ENCODE data around the gene E2F8.

E2F8 gene

DNA sequence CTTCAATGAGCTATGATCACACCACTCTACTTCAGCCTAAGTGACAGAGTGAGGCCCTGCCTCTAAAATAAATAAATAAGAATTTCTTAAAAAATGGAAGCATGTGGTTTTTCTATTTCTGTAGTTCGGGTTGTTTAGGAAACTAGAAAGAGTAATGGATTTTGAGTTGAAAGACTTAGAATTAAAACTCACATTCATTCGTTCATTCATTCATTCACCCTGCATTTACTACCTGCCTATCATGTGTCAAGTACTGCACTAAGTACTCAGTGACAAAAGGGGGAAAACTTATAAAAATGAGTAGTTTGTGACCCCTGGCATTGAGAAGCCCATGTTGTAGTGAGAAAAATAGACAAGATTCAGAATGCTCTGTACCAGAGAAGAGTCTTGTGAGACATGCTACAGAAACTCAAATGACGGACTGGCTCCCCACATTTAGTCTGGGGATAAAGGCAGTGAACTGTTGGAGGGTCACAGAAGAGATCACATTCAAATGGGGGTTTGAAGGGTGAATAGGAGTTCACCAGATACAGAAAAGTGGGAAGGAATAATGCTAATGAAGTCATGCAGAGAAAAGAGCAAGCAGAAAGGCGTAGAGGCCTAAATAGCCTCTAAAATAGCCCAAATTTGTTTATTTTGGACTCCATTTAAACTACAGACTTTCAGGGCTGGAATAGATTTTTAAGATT, 46.0 kb downstream of the E2F8 start:
- Histone ChIP-seq H3K4me3 (no peak overlapping the region), H3K36me3 (ENCODE audit: insufficient read depth, low read length) (no peaks in the 10 kb centered on the region), H3K9ac (ENCODE audit: insufficient read length) (no peak overlapping the region), H3K9me3 (ENCODE audit: low read depth, low read length) (no peaks in the 10 kb centered on the region), H3K27ac (no peak overlapping the region)
- DNase-seq (ENCODE audit: low read depth, low spot score), result no peak
- TF ChIP-seq EZH2 (IDR thresholded peaks at IDR 0.05) (no peak), POLR2AphosphoS5 (IDR thresholded peaks at IDR 0.05; ENCODE audit: borderline replicate concordance, low read depth, low read length) (no peak), FOXP2 (optimal IDR thresholded peaks at IDR 0.05; ENCODE audit: control extremely low read depth, extremely low read length, insufficient read depth) (no peak)

DNA sequence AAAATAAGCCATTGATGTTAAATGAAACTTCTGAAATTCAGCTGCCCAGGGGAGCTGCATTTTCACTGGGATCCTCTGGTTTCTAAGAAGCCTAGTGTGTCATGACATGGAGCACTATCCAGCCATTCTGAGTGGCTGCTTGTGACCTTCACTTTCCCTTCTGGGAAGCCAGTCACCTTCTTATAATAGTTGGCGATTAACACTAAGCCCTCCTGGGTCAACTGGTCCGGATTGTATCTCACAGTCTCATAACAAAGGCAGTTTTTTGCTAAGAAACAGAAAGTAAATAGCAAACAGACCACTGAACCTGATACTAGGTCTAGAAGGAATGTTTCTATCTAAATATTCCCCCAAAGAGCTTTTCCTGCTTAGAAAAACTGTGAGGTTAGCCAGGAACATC, 46.8 kb downstream of the E2F8 start:
- Histone ChIP-seq H3K9me3 (ENCODE audit: low read depth, low read length) (0 out of 2 replicates have a peak, but pooled peaks cover 2% of the 10 kb centered on the region), H3K27ac (no peak overlapping the region), H3K36me3 (ENCODE audit: insufficient read depth, low read length) (no peaks in the 10 kb centered on the region), H3K4me3 (no peak overlapping the region), H3K9ac (ENCODE audit: insufficient read length) (no peak overlapping the region)
- no peak for DNase-seq (ENCODE audit: low read depth, low spot score)
- no peak for TF ChIP-seq FOXP2 (optimal IDR thresholded peaks at IDR 0.05; ENCODE audit: control extremely low read depth, extremely low read length, insufficient read depth)
- TF ChIP-seq EZH2 (IDR thresholded peaks at IDR 0.05), result no peak
- TF ChIP-seq POLR2AphosphoS5 (IDR thresholded peaks at IDR 0.05; ENCODE audit: borderline replicate concordance, low read depth, low read length), result no peak

DNA sequence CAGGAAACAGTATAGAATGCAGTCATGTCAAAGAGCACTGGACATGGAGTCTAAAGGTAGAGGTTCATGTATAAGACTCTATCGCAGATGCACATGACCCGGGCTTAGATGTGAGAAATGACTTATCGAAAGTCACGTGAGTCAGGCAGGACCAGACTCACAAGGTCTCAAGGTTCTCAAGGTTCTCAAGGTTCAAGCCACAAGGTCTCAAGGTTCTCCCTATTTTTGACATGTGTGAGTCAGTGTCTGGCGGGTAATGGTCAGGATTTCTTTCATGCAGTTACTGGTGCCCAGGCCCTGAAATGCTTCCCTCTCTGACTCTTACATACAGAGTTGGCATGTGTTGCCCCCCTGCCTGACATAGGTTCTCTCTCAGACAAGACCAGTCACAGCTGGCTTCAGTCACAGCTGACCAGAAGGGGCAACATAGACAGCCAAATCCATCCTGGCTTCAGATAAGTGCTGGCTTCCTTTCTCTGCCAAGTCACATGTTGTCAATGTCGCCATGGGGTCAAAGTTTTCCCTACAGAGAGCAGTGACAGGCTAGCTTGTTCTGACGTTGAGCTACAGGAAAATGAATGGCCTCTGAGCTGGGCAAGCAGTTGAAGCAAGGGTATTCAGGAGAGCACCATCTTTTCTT, 49.1 kb downstream of the E2F8 start:
- Histone ChIP-seq H3K9ac (ENCODE audit: insufficient read length) (no peak overlapping the region), H3K9me3 (ENCODE audit: low read depth, low read length) (0 out of 2 replicates have a peak, but pooled peaks cover 2% of the 10 kb centered on the region), H3K27ac (no peak overlapping the region), H3K4me3 (no peak overlapping the region), H3K36me3 (ENCODE audit: insufficient read depth, low read length) (no peaks in the 10 kb centered on the region)
- no peak for TF ChIP-seq EZH2 (IDR thresholded peaks at IDR 0.05)
- no peak for TF ChIP-seq POLR2AphosphoS5 (IDR thresholded peaks at IDR 0.05; ENCODE audit: borderline replicate concordance, low read depth, low read length)
- no peak for TF ChIP-seq FOXP2 (optimal IDR thresholded peaks at IDR 0.05; ENCODE audit: control extremely low read depth, extremely low read length, insufficient read depth)
- DNase-seq (ENCODE audit: low read depth, low spot score), result no peak

DNA sequence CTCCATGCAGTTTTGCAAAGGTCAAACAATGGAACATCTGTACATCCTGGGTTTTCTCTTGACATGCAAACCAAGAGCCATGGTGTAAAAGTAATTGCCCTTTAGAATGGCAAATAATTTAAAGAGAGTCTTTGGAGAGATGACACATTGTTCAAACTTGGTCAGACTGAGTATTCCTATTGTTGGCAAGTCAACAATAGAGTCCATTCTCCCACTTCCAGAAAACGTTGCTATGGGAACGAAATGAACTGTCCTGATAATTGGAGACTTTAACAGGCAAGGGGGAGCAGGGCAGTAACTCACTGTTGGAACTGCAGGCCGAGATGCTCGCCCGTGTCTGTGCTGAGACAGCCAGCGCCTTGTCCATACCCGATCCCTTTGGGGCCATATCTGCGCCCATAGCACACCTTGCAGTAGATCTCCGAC, 52.9 kb downstream of the E2F8 start:
- no peak for TF ChIP-seq POLR2AphosphoS5 (IDR thresholded peaks at IDR 0.05; ENCODE audit: borderline replicate concordance, low read depth, low read length)
- TF ChIP-seq EZH2 (IDR thresholded peaks at IDR 0.05), result no peak
- no peak for TF ChIP-seq FOXP2 (optimal IDR thresholded peaks at IDR 0.05; ENCODE audit: control extremely low read depth, extremely low read length, insufficient read depth)
- DNase-seq (ENCODE audit: low read depth, low spot score), result no peak
- no peak overlapping the region for H3K4me3 ChIP-seq
- H3K36me3 ChIP-seq (ENCODE audit: insufficient read depth, low read length), result no peaks in the 10 kb centered on the region
- H3K27ac ChIP-seq, result no peak overlapping the region
- H3K9ac ChIP-seq (ENCODE audit: insufficient read length), result no peak overlapping the region
- H3K9me3 ChIP-seq (ENCODE audit: low read depth, low read length), result 0 out of 2 replicates have a peak, but pooled peaks cover 2% of the 10 kb centered on the region

DNA sequence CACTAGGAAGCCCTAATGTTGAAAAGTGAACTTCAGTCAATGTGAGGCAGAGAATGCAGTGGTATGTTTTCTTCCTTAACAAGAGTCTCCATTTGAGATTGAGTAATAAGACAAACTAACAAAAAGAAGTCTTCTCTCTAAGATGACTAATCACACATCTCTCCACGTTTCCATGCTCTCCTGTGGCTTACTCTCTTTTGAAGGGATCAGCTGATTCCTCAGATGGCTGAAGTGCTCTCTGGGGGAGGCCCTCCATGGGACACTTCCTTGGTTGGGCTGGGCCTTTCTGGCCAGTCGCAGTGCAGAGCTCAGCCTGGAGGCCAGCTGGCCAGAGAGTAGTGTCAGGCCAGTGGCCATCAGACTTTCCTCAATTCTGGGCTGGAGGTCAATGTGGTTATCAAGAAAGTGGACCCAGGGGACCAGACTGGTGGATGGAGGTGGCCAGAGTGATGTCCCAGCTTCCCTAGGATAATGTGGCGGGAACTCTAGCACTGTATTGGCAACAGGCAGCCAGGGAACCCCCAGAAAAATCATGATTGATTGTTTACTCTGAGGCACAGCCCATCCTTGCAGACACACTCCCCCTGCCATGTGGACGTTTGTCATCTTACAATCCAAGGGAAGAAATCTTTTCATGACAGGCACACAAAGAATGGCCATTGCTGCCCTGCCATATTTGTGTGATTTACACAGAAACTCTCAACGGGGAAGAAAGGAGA, 53.5 kb downstream of the E2F8 start:
- no peak overlapping the region for H3K9ac ChIP-seq (ENCODE audit: insufficient read length)
- DNase-seq (ENCODE audit: low read depth, low spot score), result no peak
- H3K36me3 ChIP-seq (ENCODE audit: insufficient read depth, low read length), result no peaks in the 10 kb centered on the region
- 0 out of 2 replicates have a peak, but pooled peaks cover 2% of the 10 kb centered on the region for H3K9me3 ChIP-seq (ENCODE audit: low read depth, low read length)
- no peak for TF ChIP-seq POLR2AphosphoS5 (IDR thresholded peaks at IDR 0.05; ENCODE audit: borderline replicate concordance, low read depth, low read length)
- H3K4me3 ChIP-seq, result no peak overlapping the region
- H3K27ac ChIP-seq, result no peak overlapping the region

DNA sequence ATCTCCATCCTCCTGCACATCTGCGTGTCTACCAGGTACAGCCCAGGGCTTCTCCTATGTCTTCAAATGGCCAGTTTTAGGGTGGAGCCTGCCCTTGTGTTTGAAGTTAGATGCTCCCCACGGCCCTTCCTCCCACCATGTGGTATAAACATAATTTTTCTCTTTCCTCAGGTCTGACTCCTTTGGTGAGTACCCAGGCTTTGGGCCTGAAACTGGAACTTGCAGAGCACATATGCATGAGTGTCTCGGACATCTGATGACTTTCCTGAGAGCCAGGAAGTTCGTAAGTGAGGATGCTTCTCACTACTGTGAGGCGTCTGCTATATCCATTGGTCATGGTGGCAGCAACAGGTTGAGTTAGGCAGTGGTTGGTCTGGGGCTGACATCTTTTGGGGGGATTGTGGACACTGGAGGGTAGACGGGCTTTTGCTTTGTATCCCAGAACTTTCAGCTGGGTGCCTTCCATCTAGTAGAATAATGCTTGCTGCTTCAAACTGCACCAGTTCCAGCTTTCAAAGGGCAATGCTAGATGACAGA, 55.2 kb downstream of the E2F8 start:
- Histone ChIP-seq H3K9ac (ENCODE audit: insufficient read length) (no peak overlapping the region), H3K4me3 (no peak overlapping the region), H3K9me3 (ENCODE audit: low read depth, low read length) (0 out of 2 replicates have a peak, but pooled peaks cover 2% of the 10 kb centered on the region), H3K36me3 (ENCODE audit: insufficient read depth, low read length) (no peaks in the 10 kb centered on the region), H3K27ac (no peak overlapping the region)
- no peak for DNase-seq (ENCODE audit: low read depth, low spot score)
- TF ChIP-seq FOXP2 (optimal IDR thresholded peaks at IDR 0.05; ENCODE audit: control extremely low read depth, extremely low read length, insufficient read depth) (no peak), POLR2AphosphoS5 (IDR thresholded peaks at IDR 0.05; ENCODE audit: borderline replicate concordance, low read depth, low read length) (no peak), EZH2 (IDR thresholded peaks at IDR 0.05) (no peak)

DNA sequence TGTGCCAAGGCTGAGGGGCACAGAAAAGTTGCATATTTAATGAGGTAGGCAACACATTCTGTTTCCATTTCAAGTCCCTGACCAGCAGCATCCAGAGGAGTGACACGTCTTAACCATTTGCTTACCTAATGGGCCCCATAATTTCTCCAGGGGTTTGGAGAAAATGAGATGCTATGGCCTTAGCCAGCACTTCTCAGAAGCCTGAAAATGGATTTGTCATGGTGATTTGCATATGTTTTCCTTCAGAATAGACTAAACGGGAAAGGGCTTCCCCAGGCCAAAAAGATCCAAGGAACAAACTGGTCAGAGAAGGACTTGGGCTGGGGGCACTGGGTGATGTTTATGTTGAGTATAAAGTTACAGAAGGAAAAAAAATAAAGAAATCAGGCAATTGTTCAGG, 55.7 kb downstream of the E2F8 start:
- H3K36me3 ChIP-seq (ENCODE audit: insufficient read depth, low read length), result no peaks in the 10 kb centered on the region
- DNase-seq (ENCODE audit: low read depth, low spot score), result no peak
- no peak overlapping the region for H3K4me3 ChIP-seq
- TF ChIP-seq POLR2AphosphoS5 (IDR thresholded peaks at IDR 0.05; ENCODE audit: borderline replicate concordance, low read depth, low read length) (no peak), FOXP2 (optimal IDR thresholded peaks at IDR 0.05; ENCODE audit: control extremely low read depth, extremely low read length, insufficient read depth) (no peak), EZH2 (IDR thresholded peaks at IDR 0.05) (no peak)
- H3K27ac ChIP-seq, result no peak overlapping the region
- H3K9me3 ChIP-seq (ENCODE audit: low read depth, low read length), result 0 out of 2 replicates have a peak, but pooled peaks cover 2% of the 10 kb centered on the region
- no peak overlapping the region for H3K9ac ChIP-seq (ENCODE audit: insufficient read length)

DNA sequence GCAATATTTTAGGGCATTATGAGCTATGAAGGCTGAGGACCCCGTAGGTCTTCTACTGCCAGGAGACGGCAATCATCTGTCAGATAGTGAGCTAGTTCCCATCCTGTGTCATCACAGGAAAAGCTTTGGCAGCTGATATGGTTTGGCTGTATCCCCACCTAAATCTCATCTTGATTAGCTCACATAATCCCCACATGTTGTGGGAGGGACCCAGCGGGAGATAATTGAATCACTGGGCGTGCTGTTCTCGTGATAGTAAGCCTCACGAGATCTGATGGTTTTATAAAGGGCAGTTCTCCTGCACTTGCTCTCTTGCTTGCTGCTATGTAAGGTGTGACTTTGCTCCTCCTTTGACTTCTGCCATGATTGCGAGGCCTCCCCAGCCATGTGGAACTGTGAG, 57.1 kb downstream of the E2F8 start:
- DNase-seq (ENCODE audit: low read depth, low spot score), result no peak
- H3K27ac ChIP-seq, result no peak overlapping the region
- no peaks in the 10 kb centered on the region for H3K36me3 ChIP-seq (ENCODE audit: insufficient read depth, low read length)
- H3K4me3 ChIP-seq, result no peak overlapping the region
- H3K9me3 ChIP-seq (ENCODE audit: low read depth, low read length), result no peaks in the 10 kb centered on the region
- H3K9ac ChIP-seq (ENCODE audit: insufficient read length), result no peak overlapping the region
- TF ChIP-seq EZH2 (IDR thresholded peaks at IDR 0.05) (no peak), POLR2AphosphoS5 (IDR thresholded peaks at IDR 0.05; ENCODE audit: borderline replicate concordance, low read depth, low read length) (no peak), FOXP2 (optimal IDR thresholded peaks at IDR 0.05; ENCODE audit: control extremely low read depth, extremely low read length, insufficient read depth) (no peak)
